Osteoblast (primary cell): ENCODE data around the gene TNRC6A. TPM values are rescaled to one million over a fixed set of nuclear protein-coding genes. Genes with fewer than 3 reads are reported as not detected.

Experiments used
- DNase-seq: peaks from one replicate; pipeline ENCODE4 v3.0.0; 2011; ENCODE audit warnings: low spot score, mixed read lengths; ENCODE audit not compliant: insufficient read length; ENCODE audit errors: missing footprints
- H2AFZ ChIP-seq: 2 replicates; pipeline ENCODE4 v1.6.0; 2011; ENCODE audit warnings: mild to moderate bottlenecking, low read length
- H3K27ac ChIP-seq: 2 replicates; pipeline ENCODE4 v1.5.1; 2011; ENCODE audit warnings: mild to moderate bottlenecking, low read depth, low read length, moderate library complexity
- H3K27me3 ChIP-seq: 2 replicates; pipeline ENCODE4 v1.6.0; 2012; ENCODE audit warnings: mild to moderate bottlenecking, control low read depth, inconsistent platforms, low read length, moderate library complexity; ENCODE audit not compliant: insufficient read depth
- H3K36me3 ChIP-seq: 2 replicates; pipeline ENCODE4 v1.5.1; 2011; ENCODE audit warnings: mild to moderate bottlenecking, low read length, control low read depth, moderate library complexity; ENCODE audit not compliant: insufficient read depth
- H3K4me1 ChIP-seq: 2 replicates; pipeline ENCODE4 v1.5.1; 2011; ENCODE audit warnings: mild to moderate bottlenecking, low read length, control low read depth, moderate library complexity; ENCODE audit not compliant: insufficient read depth
- H3K4me2 ChIP-seq: 2 replicates; pipeline ENCODE4 v1.6.0; 2011; ENCODE audit warnings: mild to moderate bottlenecking, low read length; ENCODE audit not compliant: insufficient read depth
- H3K4me3 ChIP-seq: fragments of 200-600 bp; sonication (generic); 3 replicates; pipeline ENCODE4 v1.5.1; 2012; ENCODE audit warnings: mild to moderate bottlenecking, low read length, inconsistent platforms; ENCODE audit not compliant: insufficient read depth
- H3K79me2 ChIP-seq: 2 replicates; pipeline ENCODE4 v1.6.0; 2012; ENCODE audit warnings: mild to moderate bottlenecking, low read length, control low read depth, inconsistent platforms; ENCODE audit not compliant: insufficient read depth
- H3K9me3 ChIP-seq: 2 replicates; pipeline ENCODE4 v1.5.1; 2011; ENCODE audit warnings: low read depth, low read length, control low read depth
- H4K20me1 ChIP-seq: 2 replicates; pipeline ENCODE4 v1.6.0; 2012; ENCODE audit warnings: mild to moderate bottlenecking, low read length, control low read depth; ENCODE audit not compliant: insufficient read depth
- CTCF ChIP-seq: IDR thresholded peaks from 2 replicates; pipeline ENCODE4 v1.5.1; 2011; ENCODE audit warnings: mild to moderate bottlenecking, low read depth, low read length, moderate library complexity; ENCODE audit errors: extremely low read depth
- total RNA-seq: library from RNA; depleted of rRNA; stranded (reverse); fragments of >200 nt; gene quantifications from 2 replicates; pipeline ENCODE4 v1.2.3, GENCODE V29; 2012

TNRC6A gene
- total RNA-seq, 1 donor, result 38.0 TPM

GRCh38 chr16:24771132-24771778 lies 41.8 kb downstream of the TNRC6A start:
- peak; percentile 48 for DNase-seq
- Histone ChIP-seq H3K4me1 (peaks cover 13% of the 10 kb centered on the region), H3K27ac (no peak overlapping the region), H3K27me3 (no peaks in the 10 kb centered on the region), H3K4me3 (no peak overlapping the region), H4K20me1 (peaks cover 39% of the 10 kb centered on the region), H3K4me2 (no peak overlapping the region), H3K9me3 (no peaks in the 10 kb centered on the region), H3K36me3 (peaks cover 9% of the 10 kb centered on the region), H2AFZ (no peak overlapping the region), H3K79me2 (peaks cover 68% of the 10 kb centered on the region)
- TF ChIP-seq CTCF, result no peak

GRCh38 chr16:24771779-24772157 lies 42.3 kb downstream of the TNRC6A start:
- peaks cover 43% of the 10 kb centered on the region for H4K20me1 ChIP-seq
- H3K9me3 ChIP-seq, result no peaks in the 10 kb centered on the region
- no peak for TF ChIP-seq CTCF
- no peak overlapping the region for H2AFZ ChIP-seq
- DNase-seq, result no peak
- H3K4me3 ChIP-seq, result no peak overlapping the region
- no peaks in the 10 kb centered on the region for H3K27me3 ChIP-seq
- H3K27ac ChIP-seq, result no peak overlapping the region
- peaks cover 17% of the 10 kb centered on the region for H3K4me1 ChIP-seq
- H3K79me2 ChIP-seq, result peaks cover 67% of the 10 kb centered on the region
- H3K36me3 ChIP-seq, result peaks cover 9% of the 10 kb centered on the region
- H3K4me2 ChIP-seq, result no peak overlapping the region

- Histone ChIP-seq H3K79me2 (peaks cover 77% of the 10 kb centered on the region), H3K4me3 (no peak overlapping the region), H3K27ac (no peak overlapping the region), H3K36me3 (peaks cover 30% of the 10 kb centered on the region), H4K20me1 (peaks cover 62% of the 10 kb centered on the region), H2AFZ (no peak overlapping the region), H3K4me2 (no peak overlapping the region), H3K9me3 (no peaks in the 10 kb centered on the region), H3K4me1 (peaks cover 21% of the 10 kb centered on the region), H3K27me3 (no peaks in the 10 kb centered on the region)
- no peak for TF ChIP-seq CTCF
- DNase-seq, result no peak
These were observed 44.4 kb downstream of the TNRC6A start for GRCh38 chr16:24773771-24774427.

- peaks cover 33% of the 10 kb centered on the region for H3K36me3 ChIP-seq
- H3K4me3 ChIP-seq, result no peak overlapping the region
- no peak overlapping the region for H2AFZ ChIP-seq
- H3K79me2 ChIP-seq, result peaks cover 78% of the 10 kb centered on the region
- H3K9me3 ChIP-seq, result no peaks in the 10 kb centered on the region
- H3K4me1 ChIP-seq, result peaks cover 19% of the 10 kb centered on the region
- H3K27me3 ChIP-seq, result no peaks in the 10 kb centered on the region
- no peak overlapping the region for H3K4me2 ChIP-seq
- no peak for DNase-seq
- TF ChIP-seq CTCF, result no peak
- H4K20me1 ChIP-seq, result peaks cover 60% of the 10 kb centered on the region
- no peak overlapping the region for H3K27ac ChIP-seq
These were observed 45.1 kb downstream of the TNRC6A start for GRCh38 chr16:24774510-24774909.
